Hepatocyte (in vitro differentiated cells): ENCODE measurements around the gene PIP5K1C. TPM values are rescaled to one million over a fixed set of nuclear protein-coding genes. Genes with fewer than 3 reads are reported as not detected.

Experiments used
- DNase-seq: peaks from one replicate; pipeline ENCODE4 v3.0.0-alpha.2; 2016; ENCODE audit warnings: low spot score
- H2AFZ ChIP-seq: fragments of 200-600 bp; sonication (generic); 2 replicates; pipeline ENCODE4 v1.6.0; 2016; ENCODE audit warnings: antibody characterized with exemption, mild to moderate bottlenecking
- H3K27ac ChIP-seq: fragments of 200-600 bp; sonication (generic); 2 replicates; pipeline ENCODE4 v1.5.1; 2016; ENCODE audit warnings: mild to moderate bottlenecking
- H3K27me3 ChIP-seq: fragments of 200-600 bp; sonication (generic); 2 replicates; pipeline ENCODE4 v1.6.1; 2016
- H3K36me3 ChIP-seq: fragments of 200-600 bp; sonication (generic); replicated peaks from 2 replicates; pipeline ENCODE4 v1.5.1; 2016; ENCODE audit warnings: low read depth; ENCODE audit not compliant: insufficient read depth
- H3K4me1 ChIP-seq: fragments of 200-600 bp; sonication (generic); 2 replicates; pipeline ENCODE4 v1.5.1; 2016; ENCODE audit warnings: mild to moderate bottlenecking, moderate library complexity; ENCODE audit not compliant: insufficient read depth
- H3K4me2 ChIP-seq: fragments of 200-600 bp; sonication (generic); 2 replicates; pipeline ENCODE4 v1.6.0; 2016
- H3K4me3 ChIP-seq: fragments of 200-600 bp; sonication (generic); 2 replicates; pipeline ENCODE4 v1.5.1; 2016; ENCODE audit warnings: mild to moderate bottlenecking
- H3K79me2 ChIP-seq: fragments of 200-600 bp; sonication (generic); 2 replicates; pipeline ENCODE4 v1.6.0; 2017; ENCODE audit warnings: mild to moderate bottlenecking
- H3K9me2 ChIP-seq: fragments of 200-600 bp; sonication (generic); replicated peaks from 2 replicates; pipeline ENCODE4 v1.6.0; 2017; ENCODE audit warnings: mild to moderate bottlenecking; ENCODE audit not compliant: insufficient read depth
- H3K9me3 ChIP-seq: fragments of 200-600 bp; sonication (generic); 2 replicates; pipeline ENCODE4 v1.5.1; 2016; ENCODE audit warnings: low read depth, mild to moderate bottlenecking
- H4K20me1 ChIP-seq: fragments of 200-600 bp; sonication (generic); 2 replicates; pipeline ENCODE4 v1.6.0; 2016; ENCODE audit warnings: mild to moderate bottlenecking; ENCODE audit not compliant: insufficient read depth, poor library complexity, severe bottlenecking
- CTCF ChIP-seq: fragments of 200-600 bp; sonication (generic); IDR thresholded peaks from 2 replicates; pipeline ENCODE4 v1.5.1; 2016; ENCODE audit warnings: antibody characterized with exemption, mild to moderate bottlenecking; ENCODE audit not compliant: poor library complexity
- EZH2 ChIP-seq: fragments of 200-600 bp; sonication (generic); IDR thresholded peaks from 2 replicates; pipeline ENCODE4 v1.6.1; 2016; ENCODE audit warnings: antibody characterized with exemption, mild to moderate bottlenecking, borderline replicate concordance
- EZH2phosphoT487 ChIP-seq: fragments of 200-600 bp; sonication (generic); IDR thresholded peaks from one replicate; pipeline ENCODE4 v1.6.1; 2018; ENCODE audit warnings: antibody characterized with exemption, mild to moderate bottlenecking, low read depth, moderate library complexity; ENCODE audit not compliant: unreplicated experiment, severe bottlenecking
- WGBS: methylation state at CpG from one replicate; pipeline ENCODE4 v1.1.6; 2016; ENCODE audit warnings: low lambda C conversion rate; ENCODE audit errors: missing lambda C conversion rate; 5-methylcytosine and 5-hydroxymethylcytosine counted together
- polyA plus RNA-seq: library from polyadenylated mRNA; unstranded; fragments of >200 nt; fragmentation: Nextera tagmentation; extraction: Ambion mirVana; gene quantifications from 2 replicates; pipeline ENCODE4 v1.2.1, GENCODE V29; 2016
- total RNA-seq: library from RNA; depleted of rRNA; stranded (reverse); fragments of >200 nt; gene quantifications from 2 replicates; pipeline ENCODE4 v1.2.3, GENCODE V29; 2014

Gene PIP5K1C
- total and polyA plus RNA-seq, 2 experiments from 2014 or later: 20.7 to 37.1 TPM

- peaks cover 18% of the 10 kb centered on the region for H3K4me1 ChIP-seq
- no peak overlapping the region for H3K27ac ChIP-seq
- H4K20me1 ChIP-seq: peaks cover 6% of the 10 kb centered on the region
- H3K9me2 ChIP-seq: no peaks in the 10 kb centered on the region
- no peak overlapping the region for H3K4me3 ChIP-seq
- H3K27me3 ChIP-seq: no peaks in the 10 kb centered on the region
- WGBS: 97% methylated on average over 19 of the region's 19 CpGs
- no peak overlapping the region for H2AFZ ChIP-seq
- no peak overlapping the region for H3K4me2 ChIP-seq
- no peak for DNase-seq
- H3K79me2 ChIP-seq: peaks cover 3% of the 10 kb centered on the region
- no peaks in the 10 kb centered on the region for H3K9me3 ChIP-seq
- H3K36me3 ChIP-seq: no peaks in the 10 kb centered on the region
- TF ChIP-seq CTCF (no peak), EZH2 (no peak), EZH2phosphoT487 (no peak)
Observed at GRCh38 chr19:3664879-3665642, 35.2 kb downstream of the PIP5K1C start.

- H3K27me3 ChIP-seq: no peaks in the 10 kb centered on the region
- no peak overlapping the region for H2AFZ ChIP-seq
- peaks cover 5% of the 10 kb centered on the region for H4K20me1 ChIP-seq
- H3K79me2 ChIP-seq: peaks cover 3% of the 10 kb centered on the region
- H3K4me3 ChIP-seq: no peak overlapping the region
- DNase-seq: no peak
- no peaks in the 10 kb centered on the region for H3K36me3 ChIP-seq
- no peaks in the 10 kb centered on the region for H3K9me3 ChIP-seq
- H3K4me1 ChIP-seq: peaks cover 9% of the 10 kb centered on the region
- H3K9me2 ChIP-seq: no peaks in the 10 kb centered on the region
- no peak overlapping the region for H3K4me2 ChIP-seq
- TF ChIP-seq EZH2phosphoT487 (no peak), EZH2 (no peak), CTCF (no peak)
- no peak overlapping the region for H3K27ac ChIP-seq
- 98% methylated on average over 18 of the region's 18 CpGs for WGBS
Observed at GRCh38 chr19:3663838-3664237, 36.4 kb downstream of the PIP5K1C start.

GRCh38 chr19:3661284-3662238 lies 38.7 kb downstream of the PIP5K1C start:
- Histone ChIP-seq H3K4me2 (no peak overlapping the region), H3K27ac (no peak overlapping the region), H3K4me1 (no peaks in the 10 kb centered on the region), H3K9me3 (no peaks in the 10 kb centered on the region), H2AFZ (no peak overlapping the region), H3K4me3 (no peak overlapping the region), H3K36me3 (no peaks in the 10 kb centered on the region), H4K20me1 (no peaks in the 10 kb centered on the region), H3K9me2 (no peaks in the 10 kb centered on the region), H3K27me3 (no peaks in the 10 kb centered on the region), H3K79me2 (no peaks in the 10 kb centered on the region)
- DNase-seq: no peak
- no peak for TF ChIP-seq CTCF
- TF ChIP-seq EZH2: no peak
- no peak for TF ChIP-seq EZH2phosphoT487
- WGBS: 96% methylated on average over 34 of the region's 34 CpGs
